ENCODE results near the gene CASKIN1. TPM values are rescaled to one million over a fixed set of nuclear protein-coding genes. Genes with fewer than 3 reads are reported as not detected.

Gene CASKIN1
- total and polyA plus RNA-seq, 2 of the 8 experiments (the other 6 are each of a cell fraction or from before 2014, with no cell fraction given) = 1.2 to 6.4 TPM

DNA sequence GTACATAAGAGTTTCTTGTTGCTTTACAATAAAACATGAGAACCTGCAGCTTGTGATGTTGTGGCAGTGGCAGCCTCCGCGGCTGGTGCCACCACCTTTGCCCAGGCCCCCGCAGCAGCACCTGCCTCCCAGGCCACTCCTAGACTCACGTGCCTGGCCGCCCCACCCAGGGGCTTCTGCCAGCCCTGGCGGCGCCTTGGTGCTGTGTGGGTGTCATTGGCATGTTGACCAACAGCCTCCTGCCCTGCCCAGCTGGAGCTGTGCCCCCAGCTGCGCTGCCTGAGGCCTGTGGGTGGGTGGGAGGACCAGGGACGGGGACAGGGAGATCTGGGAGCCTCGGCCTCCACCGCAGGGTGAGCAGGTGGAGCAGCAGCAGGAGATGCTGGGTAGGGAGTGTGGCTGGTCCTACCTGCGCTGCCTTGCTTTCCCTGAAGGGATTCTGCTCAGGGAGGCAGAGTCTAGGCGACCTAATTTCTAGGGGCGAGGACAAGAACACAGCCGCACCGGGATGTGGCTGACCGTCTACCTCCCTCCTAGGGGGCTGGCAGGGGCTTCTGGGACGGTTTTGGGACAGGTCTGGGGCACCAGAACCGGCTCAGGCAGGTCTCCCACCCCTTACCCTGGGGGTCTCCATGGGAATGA is 39.4 kb upstream of the CASKIN1 start (continued):
- TF ChIP-seq RNF2 (IDR thresholded peaks at IDR 0.05; ENCODE audit: borderline replicate concordance, low read depth, low read length, missing control alignments, poor library complexity, severe bottlenecking) = no peak
- no peak for TF ChIP-seq JUND (IDR thresholded peaks at IDR 0.05; ENCODE audit: low read length)
- no peak for TF ChIP-seq EGR1 (IDR thresholded peaks at IDR 0.05; ENCODE audit: borderline replicate concordance, low read depth, low read length)
- TF ChIP-seq, protein P1, sequence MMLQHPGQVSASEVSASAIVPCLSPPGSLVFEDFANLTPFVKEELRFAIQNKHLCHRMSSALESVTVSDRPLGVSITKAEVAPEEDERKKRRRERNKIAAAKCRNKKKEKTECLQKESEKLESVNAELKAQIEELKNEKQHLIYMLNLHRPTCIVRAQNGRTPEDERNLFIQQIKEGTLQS (IDR thresholded peaks at IDR 0.05; ENCODE audit: insufficient read depth, low read depth, low read length) = no peak
- TF ChIP-seq MAFK (IDR thresholded peaks at IDR 0.05; ENCODE audit: low read depth, low read length) = no peak
- no peak for TF ChIP-seq NRF1 (IDR thresholded peaks at IDR 0.05; ENCODE audit: low read depth, low read length)

Measured in H1 (cell line).